Measurements from ENCODE around the gene KCNMB2.

Gene KCNMB2

GRCh38 chr3:178583963-178584575 lies 47.8 kb downstream of the KCNMB2 start:
- no peak for DNase-seq

DNA sequence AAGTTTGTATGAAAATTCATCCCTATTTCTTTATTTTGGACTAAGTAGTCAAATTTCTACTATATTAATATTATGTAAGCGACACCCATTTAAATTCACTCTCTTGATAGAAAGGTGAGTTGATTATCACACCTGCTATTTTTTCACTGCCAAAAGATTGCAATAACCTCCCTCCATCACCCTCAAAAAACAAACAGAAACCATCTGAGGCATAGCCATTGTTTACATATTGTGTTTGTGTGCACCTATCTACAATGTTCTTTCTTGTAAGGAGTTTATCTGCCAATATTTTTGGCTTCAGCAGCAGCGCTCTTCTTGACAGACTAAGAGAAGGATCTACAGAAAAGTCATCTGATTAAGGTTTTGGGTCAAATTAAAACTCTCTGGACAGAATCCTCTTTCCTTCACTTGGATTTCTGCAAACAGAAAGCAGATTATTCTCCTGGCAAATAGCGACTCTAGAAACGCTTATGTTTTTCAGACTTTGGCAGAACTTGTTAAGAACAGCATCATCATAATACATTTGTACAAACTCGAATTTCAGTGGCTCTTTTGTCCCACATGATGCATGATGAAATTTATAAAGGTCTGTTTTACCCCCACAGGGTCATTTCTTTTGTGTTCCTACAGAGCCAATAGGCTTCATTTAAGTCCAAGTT lies 48.6 kb downstream of the KCNMB2 start:
- no peak for DNase-seq

- no peak for DNase-seq
Observed at GRCh38 chr3:178585454-178585853, 49.2 kb downstream of the KCNMB2 start.

DNA sequence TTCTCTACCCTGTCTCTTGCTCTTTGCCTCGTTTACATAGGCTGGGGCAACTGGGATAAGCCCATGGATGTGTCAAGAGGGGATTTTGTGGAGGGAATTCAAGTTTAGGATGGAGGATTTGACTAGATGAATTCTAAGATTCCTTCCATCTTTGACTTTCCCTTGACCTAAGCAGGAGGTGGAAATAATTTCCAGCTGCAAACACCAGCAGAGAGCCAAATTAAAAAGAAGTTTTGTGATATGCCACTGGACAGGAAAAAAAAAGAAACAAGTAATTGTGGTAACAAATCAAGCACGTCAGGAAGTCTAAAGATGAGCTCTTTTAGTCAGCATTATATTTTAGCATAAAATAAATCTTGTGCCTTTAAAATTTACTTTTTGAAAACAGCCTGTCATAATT lies 49.8 kb downstream of the KCNMB2 start:
- no peak for DNase-seq

- DNase-seq, result no peak
Observed at GRCh38 chr3:178588628-178589027, 52.4 kb downstream of the KCNMB2 start.

DNA sequence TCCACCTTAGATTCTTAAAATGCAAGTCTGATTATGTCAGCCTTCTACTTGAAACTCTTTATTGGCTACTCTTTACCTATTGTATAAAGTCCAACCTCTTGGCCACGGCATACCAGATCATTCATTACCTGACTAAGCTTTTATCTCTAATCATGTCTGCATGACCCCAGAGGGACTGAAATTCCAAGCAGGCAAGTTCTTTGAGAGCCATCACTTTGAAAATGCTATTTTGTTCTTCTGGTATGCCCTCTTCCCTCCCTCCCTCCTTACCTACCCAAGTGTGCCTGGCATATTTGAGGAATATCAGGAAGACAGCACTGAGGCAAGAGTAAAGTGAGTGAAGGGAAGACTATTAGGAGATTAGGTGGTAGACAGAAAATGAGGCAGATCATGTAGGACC lies 57.5 kb downstream of the KCNMB2 start:
- no peak for DNase-seq

GRCh38 chr3:178597371-178597770 lies 61.1 kb downstream of the KCNMB2 start:
- no peak for DNase-seq

DNA sequence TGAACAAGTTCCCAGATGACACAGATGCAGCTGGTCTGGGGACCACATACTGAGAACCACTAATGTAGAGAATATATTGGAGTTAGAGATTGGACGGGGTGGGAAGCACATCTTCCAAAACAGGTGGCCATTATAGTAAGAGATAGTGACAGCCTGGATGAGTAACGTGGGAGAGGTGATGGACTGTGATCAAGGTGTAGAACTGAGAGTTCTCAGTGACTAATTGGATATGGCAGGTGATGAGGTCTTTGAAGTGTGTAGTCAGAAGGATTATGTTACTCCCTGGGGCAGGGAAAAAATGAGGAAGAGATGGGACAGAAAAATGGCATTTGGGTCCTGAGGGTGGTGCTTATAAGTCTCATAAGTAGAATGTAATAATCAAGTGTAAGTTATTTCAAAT lies 66.6 kb downstream of the KCNMB2 start:
- DNase-seq, result no peak

GRCh38 chr3:178603735-178604134 lies 67.5 kb downstream of the KCNMB2 start:
- no peak for DNase-seq

DNA sequence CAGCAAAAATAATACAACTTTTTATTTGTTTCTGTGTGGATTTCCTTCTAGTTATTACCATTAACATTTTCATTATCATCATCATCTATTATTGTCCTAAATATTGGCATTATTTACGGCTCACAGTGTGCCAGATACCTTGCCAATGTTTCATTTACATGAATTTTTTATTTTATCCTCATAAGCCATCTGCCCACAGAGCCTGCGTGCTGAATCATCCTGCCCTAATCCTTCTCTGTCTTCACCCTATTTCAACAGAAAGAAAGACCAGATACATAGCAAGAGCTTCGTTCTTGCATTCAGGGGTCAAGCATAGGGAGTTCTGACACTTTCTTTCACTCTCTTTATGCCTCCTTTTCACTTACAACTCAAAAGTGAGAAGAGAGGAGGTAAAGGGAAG lies 82.0 kb downstream of the KCNMB2 start:
- no peak for DNase-seq

GRCh38 chr3:178618896-178619295 lies 82.7 kb downstream of the KCNMB2 start:
- no peak for DNase-seq

DNA sequence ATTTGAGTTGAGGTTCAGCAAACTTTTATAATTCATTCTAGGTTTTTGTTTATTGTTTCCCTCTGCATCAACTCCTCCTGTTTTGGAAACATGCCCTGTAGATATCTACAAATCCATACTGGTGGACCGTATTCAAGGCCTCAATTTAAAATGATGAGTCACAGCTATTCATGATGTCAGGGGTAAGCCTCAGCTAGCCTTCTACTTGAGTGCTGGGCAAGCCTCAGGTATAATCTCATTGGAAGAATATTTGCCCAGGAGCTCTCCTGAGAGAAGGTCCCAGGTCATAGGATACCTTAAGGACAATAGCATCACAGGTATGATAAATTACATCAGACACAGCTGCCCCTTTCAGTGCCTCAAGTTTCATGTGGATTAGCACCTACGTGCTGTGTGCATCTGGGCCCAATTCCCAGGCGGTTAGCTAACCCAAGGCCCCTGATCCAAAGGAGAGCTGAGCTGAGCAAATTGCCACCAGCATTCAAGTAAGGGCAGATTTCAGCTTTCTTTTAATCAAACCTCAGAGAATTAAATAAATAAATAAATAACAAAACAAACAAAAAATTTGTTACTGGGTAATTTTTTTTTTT lies 87.5 kb downstream of the KCNMB2 start:
- no peak for DNase-seq

GRCh38 chr3:178624276-178624675 lies 88.0 kb downstream of the KCNMB2 start:
- DNase-seq, result no peak

DNA sequence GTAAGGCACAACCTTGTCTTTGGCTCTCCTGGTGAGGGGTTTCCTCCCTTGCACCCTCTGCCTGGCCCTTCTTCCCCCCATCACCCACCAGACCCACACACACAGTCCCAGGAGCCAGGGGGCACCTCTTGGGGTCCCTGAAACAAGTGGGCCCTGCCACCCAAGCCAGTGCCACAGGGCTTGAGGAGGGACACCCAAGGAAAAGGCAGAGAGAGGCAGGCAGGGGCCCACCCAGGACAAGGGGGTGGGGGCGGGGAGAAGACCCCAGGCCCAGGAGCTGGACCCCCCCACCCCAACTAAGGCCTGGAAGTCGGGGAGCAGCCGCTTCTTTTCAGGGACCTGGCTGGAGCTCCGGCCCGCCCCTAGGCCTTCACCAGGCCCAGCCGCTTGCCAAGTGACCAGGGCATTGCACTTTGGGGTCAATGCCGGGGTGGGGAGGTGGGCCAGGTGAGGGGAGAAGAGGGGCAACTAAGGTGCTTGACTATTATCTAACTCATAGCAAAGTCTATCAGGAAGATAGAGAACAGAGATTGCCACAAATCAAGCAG lies 88.9 kb downstream of the KCNMB2 start:
- no peak for DNase-seq

- no peak for DNase-seq
Observed at GRCh38 chr3:178628037-178628436, 91.8 kb downstream of the KCNMB2 start.

DNA sequence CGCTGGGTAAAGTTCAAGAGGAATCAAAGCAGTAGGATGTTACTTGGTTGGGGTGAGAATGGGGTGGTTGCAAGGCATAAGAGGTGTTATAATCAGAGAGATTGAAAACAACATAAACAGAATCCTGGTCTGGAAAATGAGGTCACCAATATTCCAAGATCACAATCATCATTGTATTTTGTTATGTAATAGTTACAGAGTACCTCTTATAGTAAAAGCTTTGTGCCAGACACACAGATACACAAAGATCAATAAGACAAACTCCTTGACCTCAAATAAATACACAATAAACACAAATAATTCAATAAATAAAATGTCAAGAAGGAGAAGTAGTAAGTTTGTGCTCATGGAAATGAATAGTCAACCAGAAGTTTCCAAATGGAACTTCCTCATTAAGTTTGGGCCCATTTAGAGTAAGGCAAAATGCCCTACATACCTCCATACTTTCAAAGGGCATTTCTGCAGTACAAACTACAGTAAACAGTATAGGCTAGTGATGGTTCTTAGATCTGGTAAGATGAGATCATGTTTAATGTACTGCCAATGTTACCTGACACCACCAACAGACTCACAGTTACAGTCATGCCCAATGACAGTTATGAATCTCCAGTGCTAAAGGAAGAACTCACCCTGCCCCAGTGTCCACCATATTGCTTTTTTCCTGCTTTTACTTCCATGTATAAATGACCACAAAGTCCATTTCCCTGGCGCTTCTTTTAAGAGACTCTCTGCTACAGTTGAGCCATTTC lies 93.4 kb downstream of the KCNMB2 start:
- DNase-seq, result no peak

DNA sequence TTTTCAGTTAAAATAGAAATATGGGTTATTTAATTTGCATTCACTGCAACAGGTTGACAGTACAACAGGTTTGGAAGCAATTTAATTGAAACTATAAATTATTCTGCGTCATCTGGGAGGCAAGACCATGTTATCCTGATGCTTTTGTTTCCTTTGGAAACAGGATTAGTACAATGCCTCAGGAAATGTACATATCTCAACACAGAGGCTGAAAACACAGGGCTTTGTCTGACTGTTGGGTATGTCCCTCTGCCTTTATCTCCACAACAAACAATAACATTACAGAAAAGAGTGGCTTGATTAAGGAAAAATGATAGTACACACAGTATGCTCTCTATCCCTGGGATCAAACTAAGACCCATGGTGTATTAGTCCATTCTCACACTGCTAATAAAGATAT lies 95.7 kb downstream of the KCNMB2 start:
- no peak for DNase-seq

DNA sequence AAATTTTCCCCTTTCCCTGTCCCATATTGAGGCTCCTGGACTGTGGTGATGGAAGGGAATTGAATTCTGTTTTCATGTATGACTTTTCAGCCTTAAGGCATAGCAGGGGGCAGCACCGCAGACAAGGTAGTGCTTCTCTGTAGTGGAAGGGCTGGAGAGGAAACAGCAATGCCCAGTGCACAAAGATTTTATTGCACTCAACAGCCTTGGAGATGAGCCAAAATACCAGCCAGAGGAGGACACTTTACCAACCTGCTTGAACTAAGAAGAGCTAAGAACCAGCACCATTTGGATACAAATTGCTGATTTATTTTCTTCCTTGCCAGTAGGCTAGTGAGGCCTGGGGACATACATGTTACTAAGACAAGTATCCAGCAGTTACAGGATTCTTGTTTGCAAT lies 98.7 kb downstream of the KCNMB2 start:
- no peak for DNase-seq

GRCh38 chr3:178637802-178638201 lies 101.6 kb downstream of the KCNMB2 start:
- DNase-seq, result no peak

DNA sequence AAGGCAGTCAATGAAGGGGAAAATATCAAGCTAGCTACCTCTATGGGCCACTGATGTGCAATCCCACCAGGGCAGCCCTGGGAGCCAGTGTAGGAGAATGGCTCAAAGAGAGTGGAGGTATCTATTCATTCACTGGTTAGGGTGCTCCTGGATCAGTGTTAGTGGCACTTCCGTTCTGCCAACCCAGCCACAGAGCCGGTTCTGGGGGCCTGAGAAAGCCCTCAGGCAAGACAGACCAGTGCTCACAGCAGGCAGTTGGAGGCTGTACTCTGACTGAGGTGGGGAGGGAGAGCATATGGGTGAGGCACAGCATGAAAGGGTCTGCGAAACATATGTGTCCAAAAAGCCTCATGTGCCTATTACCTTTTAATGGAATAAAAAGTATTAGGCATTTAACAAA lies 109.3 kb downstream of the KCNMB2 start:
- no peak for DNase-seq

DNA sequence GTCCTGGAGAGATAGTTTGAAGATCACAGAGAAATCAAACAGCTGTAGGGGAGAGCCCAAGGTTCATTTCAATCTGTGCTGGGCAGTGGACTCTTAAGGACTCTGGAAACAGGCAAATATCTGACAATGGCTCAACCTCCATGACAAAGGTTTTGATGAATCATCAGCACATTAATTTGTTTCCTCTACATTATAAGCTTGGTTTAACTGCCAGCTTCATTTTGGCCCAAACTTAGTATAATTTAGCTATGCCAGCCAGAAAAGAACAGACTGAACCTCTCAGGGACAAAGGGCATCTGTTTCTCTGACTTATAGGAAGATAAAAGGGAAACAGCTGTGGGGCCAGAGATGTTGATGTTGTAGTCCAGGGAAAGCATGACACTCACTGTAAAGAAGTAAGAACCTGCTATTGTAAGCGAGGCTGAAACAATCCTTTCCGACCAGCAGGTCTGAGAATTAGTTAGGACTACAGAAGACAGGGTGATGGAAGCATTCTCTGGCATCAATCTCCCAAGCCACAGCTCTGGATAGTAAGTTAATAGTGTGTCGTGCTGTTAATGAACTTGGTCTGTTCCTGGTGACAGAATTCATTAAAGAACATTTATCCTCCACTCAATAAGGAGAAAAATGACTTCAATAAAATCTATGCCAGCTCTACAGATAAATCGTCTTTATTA lies 110.1 kb downstream of the KCNMB2 start:
- no peak for DNase-seq

DNA sequence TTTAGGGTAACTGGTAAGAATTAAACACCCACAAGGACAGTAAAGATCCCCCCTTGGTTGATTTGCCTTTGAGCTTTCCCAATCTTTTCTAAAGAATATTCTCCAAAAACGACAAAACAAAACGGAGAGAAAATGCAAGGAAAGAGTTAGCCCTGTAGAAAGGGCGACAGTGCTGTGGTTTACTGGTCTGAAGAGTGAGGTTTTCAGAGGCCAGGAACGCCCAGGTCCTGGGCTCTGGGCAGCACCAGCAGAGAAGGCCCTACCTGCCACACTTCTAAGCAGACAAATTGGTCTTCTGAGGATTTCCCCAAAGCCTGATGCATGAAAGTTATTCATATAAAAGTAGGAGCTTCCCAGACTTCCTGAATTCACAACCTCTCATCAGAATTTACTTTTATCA lies 119.3 kb downstream of the KCNMB2 start:
- DNase-seq, result no peak

- DNase-seq, result no peak
Observed at GRCh38 chr3:178658694-178659325, 122.6 kb downstream of the KCNMB2 start.
